Epidermal melanocyte (primary cell): ENCODE measurements around the gene FBXO31.
"Not testable (repeated sequence)": the region's sequence is repeated elsewhere in the genome, so short reads cannot be mapped to it uniquely, and the experiment has no call there.

Source experiments
- DNase-seq: peaks from one replicate; pipeline ENCODE4 v3.0.0; 2011; ENCODE audit warnings: low spot score; ENCODE audit not compliant: insufficient read length

Gene FBXO31

DNA sequence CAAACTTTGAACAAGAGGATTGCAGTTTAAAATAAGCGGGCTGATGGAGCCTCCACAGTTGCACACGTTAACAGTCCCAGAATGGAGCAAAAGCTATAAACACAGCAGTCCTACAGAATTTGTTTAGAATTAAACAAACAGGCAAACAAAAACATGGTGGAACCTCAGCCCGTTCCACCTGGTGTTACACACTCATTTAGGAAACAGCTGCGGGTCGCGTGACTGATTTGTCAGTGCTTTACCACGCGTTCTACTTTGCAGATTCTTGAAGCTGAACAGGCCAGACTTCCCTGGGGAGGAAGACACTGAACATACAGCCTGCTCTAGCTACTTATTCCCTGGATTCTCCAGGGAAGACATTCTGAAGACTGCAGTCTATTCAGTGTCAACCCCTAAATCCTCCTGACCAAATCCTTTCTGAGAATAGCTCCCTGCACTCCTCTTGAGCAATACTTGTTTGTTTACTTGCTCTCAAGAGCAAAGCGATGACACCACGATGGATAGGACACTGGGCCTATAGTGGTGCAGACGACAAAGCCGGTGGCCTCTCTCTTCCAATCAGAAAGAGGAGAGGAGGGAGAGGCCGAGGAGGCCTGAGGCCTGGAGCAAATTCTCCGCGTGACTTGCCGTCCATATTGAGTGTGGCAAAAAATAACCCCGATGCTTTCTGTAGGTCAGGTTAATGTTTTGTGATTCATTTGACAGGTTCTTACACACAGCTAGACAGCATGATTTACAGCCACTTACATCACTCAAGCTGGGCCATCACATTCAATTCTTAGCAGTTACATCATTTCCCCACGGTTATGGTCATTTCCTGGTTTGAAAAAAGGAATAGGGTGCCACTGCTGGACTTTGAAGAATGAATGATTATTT lies 4.6 kb upstream of the FBXO31 start:
- DNase-seq: peak; percentile 96

DNA sequence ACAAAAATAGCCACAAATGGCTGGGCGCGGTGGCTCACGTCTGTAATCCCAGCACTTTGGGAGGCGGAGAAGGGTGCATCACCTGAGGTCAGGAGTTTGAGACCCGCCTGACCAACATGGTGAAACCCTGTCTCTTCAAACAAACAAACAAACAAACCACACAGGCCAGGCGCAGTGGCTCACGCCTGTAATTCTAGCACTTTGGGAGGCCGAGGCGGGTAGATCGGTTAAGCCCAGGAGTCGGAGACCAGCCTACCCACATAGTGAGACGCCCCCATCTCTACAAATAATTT lies 1.2 kb upstream of the FBXO31 start:
- DNase-seq: not testable (repeated sequence)

DNA sequence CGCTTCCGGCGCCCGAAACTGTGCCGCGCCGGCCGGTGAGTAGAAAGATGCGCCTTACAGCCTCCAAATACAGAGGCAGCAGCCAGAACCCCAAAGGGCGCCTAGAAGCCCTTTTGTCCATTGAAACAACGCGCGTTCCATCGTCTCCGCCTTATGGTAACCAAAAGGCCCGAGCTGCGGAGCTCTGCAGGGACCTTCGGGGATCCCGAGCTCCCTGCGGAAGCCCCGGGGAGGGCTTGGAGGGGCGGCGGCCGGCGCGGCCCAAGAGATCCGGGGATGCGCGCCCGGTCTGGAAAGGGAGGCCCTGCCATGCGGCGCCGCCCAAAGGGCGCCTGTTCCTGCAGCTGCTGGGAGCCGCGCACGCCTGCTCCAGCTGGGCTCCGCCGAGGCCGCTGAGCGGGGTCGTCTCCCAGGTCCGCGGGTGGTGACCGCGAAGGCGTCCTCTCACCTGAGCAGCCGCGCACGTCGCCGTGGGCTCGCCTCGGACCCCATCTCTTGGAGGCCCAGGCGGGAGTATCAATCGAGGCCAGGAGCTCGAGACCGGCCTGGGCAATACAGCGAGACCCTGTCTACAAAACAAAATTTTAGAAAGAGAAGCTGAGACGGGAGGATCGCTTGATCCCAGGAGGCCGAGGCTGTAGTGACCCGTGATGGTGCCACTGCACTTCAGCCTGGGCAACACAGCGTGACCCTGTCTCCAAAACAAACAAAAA lies 742 bp upstream of the FBXO31 start:
- DNase-seq: no peak

DNA sequence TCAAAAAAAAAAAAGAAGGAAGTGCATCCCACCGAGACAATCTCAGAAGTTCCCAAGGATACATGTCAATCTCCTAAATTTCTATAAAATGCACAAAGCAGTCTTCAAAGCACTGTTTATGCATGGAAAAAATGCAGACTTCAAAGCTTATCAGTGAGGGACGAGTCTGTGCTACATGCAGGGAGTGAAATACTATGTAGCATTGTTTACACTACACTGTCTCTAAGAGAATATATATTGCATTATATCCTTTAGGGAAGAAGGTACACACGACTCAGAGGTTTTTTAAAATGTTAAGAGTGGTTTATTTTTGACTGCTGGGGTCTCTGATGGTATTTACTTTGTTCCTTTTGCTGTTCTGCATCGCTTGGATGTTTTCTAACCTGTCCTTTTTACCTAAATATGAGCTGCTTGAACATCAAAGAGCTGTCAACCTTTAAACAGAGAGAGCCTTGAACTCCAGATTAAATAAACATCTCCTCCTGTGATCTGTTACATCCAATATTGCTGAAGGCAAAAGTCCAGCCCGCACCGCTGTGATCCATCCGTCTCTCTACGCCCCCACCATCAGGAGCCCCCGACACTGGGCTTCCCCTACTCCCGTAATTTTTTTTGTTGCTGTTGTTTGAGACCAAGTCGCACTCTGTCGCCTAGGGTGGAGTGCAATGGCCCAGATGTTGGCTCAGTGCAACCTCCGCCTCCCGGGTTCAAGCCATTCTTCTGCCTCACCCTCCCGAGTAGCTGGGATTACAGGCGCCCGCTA lies 1.4 kb downstream of the FBXO31 start:
- DNase-seq: no peak

DNA sequence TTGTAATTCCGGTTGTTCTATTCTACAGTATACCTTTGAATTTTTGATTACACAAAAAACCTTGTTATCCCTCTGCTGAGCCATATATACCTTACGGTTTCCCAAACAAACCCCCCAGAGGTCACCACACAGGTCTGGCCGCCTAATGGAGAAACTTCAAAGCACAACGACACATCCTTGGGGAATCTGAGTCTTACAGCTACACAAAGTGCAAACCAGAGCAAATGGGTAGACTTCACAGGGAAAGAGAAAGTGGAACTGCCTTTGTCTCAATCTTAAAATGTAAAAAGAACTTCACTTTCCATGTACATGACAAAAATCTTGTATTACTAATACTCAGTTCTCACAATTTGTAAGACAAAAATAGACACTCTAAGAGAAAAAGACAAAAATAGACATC lies 2.7 kb downstream of the FBXO31 start:
- no peak for DNase-seq

DNA sequence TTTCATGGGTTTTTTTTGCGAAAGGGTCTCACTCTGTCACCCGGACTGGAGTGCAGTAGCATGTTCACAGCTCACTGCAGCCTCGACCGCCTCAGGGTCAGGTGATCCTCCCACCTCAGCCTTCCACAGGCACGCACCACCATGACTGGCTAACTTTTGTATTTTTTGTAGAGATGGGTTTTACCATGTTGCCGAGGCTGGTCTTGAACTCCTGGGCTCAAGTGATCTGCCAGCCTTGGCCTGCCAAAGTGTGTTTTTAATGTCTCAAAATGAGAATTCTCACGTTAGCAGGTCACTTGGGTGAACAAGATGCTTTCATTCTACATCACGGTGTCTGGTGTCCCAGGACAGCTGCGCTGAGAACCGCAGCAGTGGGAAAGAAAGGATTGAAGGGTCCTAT lies 3.2 kb downstream of the FBXO31 start:
- no peak for DNase-seq

DNA sequence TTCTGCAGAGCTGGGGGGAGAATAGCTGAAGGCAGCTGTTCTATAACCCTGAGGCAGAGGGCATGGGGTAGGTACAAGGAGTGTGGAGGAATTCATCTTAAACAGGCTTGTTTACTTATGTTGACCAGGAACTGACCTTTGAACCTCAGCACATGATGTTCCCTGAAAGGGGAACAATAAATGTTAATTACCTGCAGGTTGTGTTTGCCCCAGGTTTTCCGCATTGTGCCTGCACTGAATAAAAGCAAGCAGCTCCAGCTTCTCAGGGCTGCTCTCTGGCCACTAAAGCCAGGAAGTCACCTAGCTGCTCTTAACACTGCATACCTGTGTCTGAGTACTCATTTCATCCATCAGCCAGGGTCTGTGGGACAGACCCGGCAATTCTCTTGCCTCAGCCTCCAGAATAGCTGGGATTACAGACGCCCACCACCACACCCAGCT lies 4.2 kb downstream of the FBXO31 start:
- DNase-seq: not testable (repeated sequence)

DNA sequence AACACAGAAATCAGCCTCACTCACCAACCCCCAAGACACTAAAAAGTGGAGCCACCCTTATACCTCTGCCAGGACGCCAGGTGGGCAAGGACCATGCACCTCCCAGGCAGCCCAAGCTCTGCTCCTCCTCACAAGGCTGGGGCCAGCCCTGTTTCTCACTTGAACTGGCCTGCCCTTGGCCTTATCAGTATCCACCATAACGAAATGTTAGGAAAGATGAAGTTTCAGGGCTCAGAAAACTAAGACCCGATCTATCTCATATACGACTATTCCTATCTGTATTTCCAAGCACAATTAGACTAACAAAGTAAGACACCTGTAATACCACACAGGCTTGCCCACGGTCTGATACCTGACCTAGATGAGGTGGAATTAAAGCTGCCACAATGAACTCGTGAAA lies 6.9 kb downstream of the FBXO31 start:
- DNase-seq: no peak

DNA sequence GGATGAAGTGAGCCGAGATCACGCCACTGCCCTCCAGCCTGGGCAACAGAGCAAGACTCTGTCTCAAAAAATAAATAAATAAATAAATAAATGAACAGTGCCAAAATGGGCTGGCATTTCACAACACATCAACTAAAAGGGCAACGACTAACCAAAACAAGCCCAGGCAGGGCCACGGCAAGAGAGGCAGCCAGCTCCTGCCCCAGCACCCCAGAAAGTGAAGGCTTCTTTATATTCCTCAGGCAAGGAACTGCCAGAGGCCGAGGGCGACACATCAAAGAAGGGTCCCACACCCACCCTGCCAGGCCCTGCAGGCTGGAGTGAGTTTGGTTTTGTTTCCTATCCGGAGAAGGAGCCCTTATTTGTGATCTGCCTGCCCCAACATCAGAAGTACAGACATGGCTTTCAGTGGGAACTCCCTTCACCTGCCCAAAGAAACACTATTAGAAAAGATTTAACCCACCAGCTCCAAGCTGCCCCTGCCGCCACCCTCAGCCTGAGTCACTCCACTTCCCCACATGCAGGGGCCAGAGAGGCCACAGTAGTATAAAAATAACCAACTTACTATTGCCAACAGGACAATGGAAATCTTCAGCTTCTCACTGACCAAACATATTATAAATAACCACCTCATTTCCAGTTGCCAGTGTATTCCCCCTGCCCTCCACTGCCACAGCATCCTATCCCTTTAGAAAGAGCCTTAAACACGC lies 8.0 kb downstream of the FBXO31 start:
- DNase-seq: no peak

DNA sequence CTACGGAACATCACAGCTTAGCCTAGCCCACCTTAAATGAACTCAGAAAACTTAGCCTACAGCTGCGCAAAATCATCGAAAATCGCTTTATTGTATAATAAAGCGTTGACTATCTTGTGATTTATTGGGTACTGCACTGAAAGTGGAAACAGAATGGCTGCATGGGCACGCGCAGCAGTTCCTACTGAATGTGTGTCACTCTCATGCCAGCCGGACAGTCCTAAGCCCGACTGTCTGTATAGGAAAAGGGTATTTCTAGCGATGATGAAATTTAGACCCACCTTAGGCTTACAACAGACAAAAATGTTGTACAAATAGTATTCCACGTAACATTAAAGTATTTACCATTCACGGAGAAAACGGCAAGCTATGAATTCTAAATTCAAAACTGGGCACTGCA lies 9.3 kb downstream of the FBXO31 start:
- DNase-seq: no peak

DNA sequence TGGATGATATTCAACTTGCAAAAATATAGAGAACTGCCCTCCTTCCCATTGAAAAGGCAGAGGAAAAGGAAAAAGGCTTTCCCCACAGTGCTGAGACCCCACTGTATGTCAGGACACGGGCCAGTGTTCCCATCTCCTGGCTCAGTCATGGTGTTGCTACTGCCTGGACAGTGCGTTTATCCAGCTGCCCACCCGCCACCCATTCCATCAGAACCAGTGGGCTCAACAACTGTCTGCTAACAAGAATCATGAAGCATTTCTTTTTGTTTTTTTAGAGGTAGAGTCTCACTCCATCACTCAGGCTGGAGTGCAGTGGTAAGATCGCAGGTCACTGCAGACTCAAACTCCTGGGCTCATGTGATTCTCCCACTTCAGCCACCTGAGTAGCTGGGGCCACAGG lies 11.3 kb downstream of the FBXO31 start:
- no peak for DNase-seq

DNA sequence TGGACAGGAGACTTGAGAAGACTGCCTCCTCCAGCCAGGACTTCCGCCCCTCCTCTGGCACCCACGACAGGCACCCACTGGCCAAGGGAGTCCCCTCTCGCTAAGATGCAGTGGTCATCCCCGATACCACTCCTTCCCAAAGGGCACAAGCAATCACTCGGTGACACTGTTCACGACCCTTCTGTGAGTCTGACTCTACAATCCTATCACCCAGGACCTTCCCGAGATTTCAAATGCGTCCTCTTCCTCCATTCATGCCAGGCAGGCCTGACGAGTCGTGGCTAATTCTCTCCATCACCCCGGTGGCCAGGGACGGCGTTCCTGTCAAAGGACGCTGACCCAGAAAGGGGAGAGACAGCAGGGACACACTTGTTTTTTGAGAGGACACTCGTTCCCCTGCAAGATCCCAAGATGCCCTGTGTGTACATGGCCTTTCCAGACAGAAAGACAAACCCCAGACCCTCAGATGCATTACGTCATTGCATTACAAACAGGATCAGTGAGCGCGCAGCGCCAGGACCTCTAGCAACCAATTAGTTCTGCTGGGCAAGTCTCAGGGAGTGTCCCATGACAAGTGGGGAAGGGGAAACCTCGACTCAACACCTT lies 12.2 kb downstream of the FBXO31 start:
- no peak for DNase-seq

DNA sequence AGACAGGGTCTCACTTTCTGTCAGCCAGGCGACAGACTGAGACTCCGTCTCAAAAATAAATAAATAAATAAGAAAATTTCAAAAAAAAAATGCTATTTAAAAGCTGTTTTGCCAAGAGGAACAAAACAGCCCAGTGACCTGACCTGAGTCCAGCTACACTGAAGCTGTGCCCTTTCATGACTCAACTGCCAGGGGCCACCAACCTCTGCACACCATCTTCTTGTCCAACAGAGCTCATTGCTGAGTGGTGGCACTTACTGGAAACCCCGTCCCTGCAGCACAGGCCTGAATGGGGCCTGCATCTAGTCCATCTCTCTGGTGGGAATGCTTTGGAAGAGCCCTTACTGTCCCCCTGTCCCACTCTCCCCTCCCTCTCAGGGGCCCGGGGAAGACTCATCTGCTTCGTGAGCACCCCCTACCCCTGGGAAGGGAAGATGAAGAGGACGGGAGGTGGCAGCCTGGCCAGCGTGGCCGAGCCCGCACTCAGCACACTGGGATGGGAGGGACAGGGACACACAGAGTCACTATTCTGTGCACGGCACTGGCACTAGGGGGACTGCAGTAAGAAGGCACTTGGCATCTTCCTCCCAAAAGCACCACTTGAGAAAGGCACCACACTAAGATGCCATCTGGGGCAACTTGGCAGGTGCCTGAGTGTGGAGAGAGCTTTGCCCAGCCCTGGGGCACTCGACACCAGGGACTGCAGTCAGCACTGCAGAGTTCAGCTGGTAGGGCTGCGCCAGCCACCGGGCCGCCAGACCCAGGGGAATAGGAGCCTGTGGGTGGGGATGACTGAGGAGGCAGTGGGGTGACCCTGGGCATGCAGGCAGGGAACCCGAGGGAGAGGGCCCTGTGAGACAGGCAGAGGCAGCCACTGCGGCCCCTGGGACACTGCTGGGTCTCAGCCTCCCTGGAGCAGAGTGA lies 13.5 kb downstream of the FBXO31 start:
- DNase-seq: no peak

DNA sequence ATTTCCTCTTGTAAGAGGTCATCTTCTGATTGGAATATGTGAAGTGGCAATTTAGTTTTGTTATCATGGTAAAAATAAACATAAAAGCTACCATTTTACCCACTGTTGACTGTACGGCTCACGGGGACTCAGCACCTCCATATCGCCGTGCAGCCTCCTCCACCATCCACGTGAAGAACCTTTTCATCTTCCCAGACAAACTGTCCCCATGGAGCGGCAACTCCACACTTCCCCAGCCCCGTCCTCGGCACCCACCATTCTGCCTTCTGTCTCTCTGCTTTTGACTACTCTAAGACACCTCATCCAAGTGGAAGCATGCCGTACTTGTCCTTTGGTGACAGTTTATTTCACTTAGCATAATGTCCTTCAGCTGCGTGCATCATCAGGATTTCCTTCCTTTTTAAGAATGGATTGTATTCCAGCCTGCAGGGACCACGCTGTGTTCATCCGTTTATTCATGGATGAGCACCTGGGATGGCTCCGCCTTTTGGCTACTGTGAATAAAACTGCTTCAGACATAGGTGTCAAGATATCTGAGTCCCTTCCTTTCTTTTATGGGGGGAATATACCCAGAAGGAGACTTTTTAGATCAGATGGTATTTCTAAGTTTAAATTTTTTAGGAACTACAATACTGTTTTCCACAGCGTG lies 14.3 kb downstream of the FBXO31 start:
- no peak for DNase-seq

DNA sequence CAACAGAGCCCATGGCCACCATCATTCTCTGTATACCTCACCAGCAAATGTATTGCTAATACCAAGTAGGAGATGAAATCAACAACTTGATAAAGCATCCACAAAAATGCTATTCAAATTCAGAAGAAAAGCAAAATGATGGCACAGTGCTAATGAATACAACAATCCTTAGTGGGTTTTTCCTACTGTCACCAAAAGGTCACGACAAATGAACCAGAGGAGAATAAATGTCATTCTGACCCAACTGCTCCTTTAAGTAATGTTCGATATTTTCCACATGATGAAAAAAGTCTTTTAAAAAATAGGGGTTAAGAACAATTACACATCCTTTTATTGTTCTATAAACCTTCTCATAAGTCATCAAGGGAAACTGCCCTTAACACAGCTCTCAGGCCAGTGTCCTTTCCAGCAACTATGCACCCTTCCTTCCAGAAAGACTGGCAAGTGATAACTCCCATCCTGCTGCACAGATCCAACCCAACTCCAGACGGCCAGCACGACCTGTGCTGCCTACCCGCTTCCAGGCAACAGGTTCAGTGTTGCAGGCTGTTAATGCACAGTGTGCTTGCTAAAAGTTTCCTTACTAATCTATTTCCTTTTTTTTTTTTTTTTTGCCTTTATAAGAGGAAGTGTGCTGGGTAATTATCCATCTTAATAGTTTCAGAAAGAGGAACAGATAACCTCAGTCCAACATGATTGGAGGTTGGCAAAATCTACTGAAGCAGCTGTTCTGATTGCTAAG lies 15.4 kb downstream of the FBXO31 start:
- no peak for DNase-seq

DNA sequence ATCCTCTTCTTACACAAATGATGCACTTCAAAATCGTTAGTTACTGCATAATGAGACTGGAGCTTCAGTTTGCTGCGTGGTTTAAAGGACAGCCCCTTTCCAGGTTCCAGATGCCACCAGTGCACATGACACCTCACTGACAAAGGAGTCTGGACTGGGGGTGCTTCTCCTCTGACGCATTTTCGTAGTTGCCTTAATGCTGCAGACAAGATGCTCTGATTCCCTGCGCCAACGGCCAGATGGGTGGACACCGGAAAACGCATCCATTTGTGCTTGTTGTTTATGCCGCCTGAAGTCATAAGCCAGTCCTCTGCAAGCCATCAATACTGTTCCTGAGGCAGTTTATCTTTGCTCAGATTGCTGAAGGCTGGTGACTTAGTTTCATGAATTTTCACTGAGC lies 16.0 kb downstream of the FBXO31 start:
- DNase-seq: no peak

DNA sequence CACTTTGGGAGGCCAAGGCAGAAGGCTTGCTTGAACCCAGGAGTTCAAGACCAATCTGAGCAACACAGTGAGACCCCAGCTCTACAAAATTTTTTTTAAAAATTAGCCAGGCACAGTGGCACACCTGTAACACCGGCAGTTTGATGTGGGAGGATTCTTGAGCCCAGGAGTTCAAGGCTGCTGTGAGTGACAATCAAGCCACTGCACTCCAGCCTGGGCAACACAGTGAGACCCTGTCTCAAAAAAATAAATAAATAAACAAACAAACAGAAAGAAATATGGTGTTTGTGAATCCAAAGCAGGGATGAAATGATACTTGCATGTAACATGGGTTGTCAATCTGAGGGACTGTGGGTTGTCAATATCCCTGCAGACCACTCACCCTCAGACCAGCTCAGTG lies 16.6 kb downstream of the FBXO31 start:
- no peak for DNase-seq

DNA sequence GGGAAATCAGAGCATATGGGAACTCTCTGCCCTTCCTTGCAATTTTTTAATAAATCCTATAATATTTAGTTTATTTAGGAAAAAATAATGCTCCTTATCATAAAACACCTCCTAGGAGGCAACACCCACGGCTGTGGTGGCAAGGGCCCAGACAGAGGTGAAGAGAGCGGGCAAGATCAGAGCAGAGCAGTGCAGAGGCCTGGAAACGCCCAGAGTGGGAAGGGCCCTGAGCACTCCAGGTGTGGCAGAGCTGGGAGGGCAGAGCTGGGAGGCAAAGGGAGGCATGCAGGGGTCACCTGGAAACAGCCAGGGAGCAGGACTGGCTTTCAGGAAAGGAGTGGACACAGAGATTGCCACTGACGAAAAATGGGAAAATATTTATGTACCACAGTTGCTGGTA lies 17.3 kb downstream of the FBXO31 start:
- DNase-seq: no peak
